ENCODE results near the gene STIP1. TPM values are rescaled to one million over a fixed set of nuclear protein-coding genes. Genes with fewer than 3 reads are reported as not detected.

Gene STIP1
- total and polyA plus RNA-seq, 2 donors (not counting 3 experiments of a cell fraction or from before 2014, with no cell fraction given): 117 to 226 TPM

DNA sequence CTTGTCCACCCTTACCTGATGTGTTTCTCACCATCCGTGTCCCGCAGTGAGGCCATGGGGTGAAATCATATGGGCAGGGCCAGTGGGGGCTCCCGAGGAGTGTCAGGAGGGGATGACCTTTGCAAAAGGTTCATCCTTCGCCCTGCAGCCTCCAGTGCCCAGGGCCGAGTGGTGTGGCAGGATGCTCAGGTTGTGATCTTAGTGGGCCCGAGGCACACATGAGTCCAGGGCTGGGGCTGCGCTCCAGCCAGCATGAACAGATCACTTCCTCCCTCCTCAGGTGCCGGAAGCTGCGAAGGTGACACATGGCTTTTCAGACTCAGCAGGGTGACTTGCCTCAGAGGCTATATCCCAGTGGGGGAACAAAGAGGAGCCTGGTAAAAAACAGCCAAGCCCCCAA, 52.1 kb downstream of the STIP1 start:
- Histone ChIP-seq H3K9ac (replicated peaks; ENCODE audit: extremely low read depth, insufficient read depth, low read length) (no peak overlapping the region), H3K9me3 (replicated peaks; ENCODE audit: control insufficient read depth, insufficient read depth, low read length) (no peaks in the 10 kb centered on the region), H2AFZ (ENCODE audit: low read depth, low read length) (no peak overlapping the region), H3K79me2 (ENCODE audit: control insufficient read depth, insufficient read depth, low read length) (peaks cover 13% of the 10 kb centered on the region), H3K4me3 (replicated peaks in 1 of 3; ENCODE audit: insufficient read depth in 1 of 3, low read depth in 1 of 3, low read length in 3 of 3) (no peak overlapping the region), H3K27ac (ENCODE audit: insufficient read depth, low read depth, low read length) (no peak overlapping the region), H3K4me2 (ENCODE audit: insufficient read depth, low read length) (no peak overlapping the region), H3K4me1 (ENCODE audit: control insufficient read depth, extremely low read depth, insufficient read depth, low read length) (peaks cover 18% of the 10 kb centered on the region), H3K9me1 (replicated peaks; ENCODE audit: control insufficient read depth, extremely low read depth, insufficient read depth, low read length) (no peaks in the 10 kb centered on the region), H4K20me1 (replicated peaks; ENCODE audit: control insufficient read depth, extremely low read depth, insufficient read depth, low read length) (no peaks in the 10 kb centered on the region), H3K27me3 (ENCODE audit: control insufficient read depth in 2 of 2, insufficient read depth in 2 of 2, low read length in 2 of 2) (no peaks in the 10 kb centered on the region), H3K36me3 (ENCODE audit: control insufficient read depth in 2 of 2, extremely low read depth in 1 of 2, insufficient read depth in 2 of 2, low read length in 2 of 2) (peaks cover 6 to 10% of the 10 kb centered on the region in 2 experiments)
- intact Hi-C loops (cut with micrococcal nuclease) (no loop called here), dilution Hi-C loops (cut with MboI; ENCODE audit: extremely low pct_ligation_motif_present, low sequenced_read_pairs) (no loop called here)
- DNase-seq (ENCODE audit: low read depth, low spot score) (no peak), FAIRE-seq (no peak)
- no TSS peak for BruUV-seq (replicated peaks)
- TF ChIP-seq, protein P1, sequence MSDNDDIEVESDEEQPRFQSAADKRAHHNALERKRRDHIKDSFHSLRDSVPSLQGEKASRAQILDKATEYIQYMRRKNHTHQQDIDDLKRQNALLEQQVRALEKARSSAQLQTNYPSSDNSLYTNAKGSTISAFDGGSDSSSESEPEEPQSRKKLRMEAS (IDR thresholded peaks at IDR 0.05; ENCODE audit: insufficient read depth, insufficient read length): no peak
- TF ChIP-seq JUN (IDR thresholded peaks at IDR 0.05; ENCODE audit: borderline replicate concordance, insufficient read depth, insufficient read length, low read depth) (no peak), POLR2AphosphoS5 (IDR thresholded peaks at IDR 0.05; ENCODE audit: insufficient read depth, low read depth, low read length) (no peak), GATA2 (IDR thresholded peaks at IDR 0.05; ENCODE audit: insufficient read depth, insufficient read length, low read depth, low read length) (no peak), MYC (IDR thresholded peaks at IDR 0.05; ENCODE audit: low read depth, low read length) (no peak), POLR2A (IDR thresholded peaks at IDR 0.05; ENCODE audit: low read depth, low read length) (no peak), EZH2 (IDR thresholded peaks at IDR 0.05; ENCODE audit: borderline replicate concordance, low read depth, low read length, severe bottlenecking) (no peak), FOS (IDR thresholded peaks at IDR 0.05; ENCODE audit: borderline replicate concordance, insufficient read depth, low read length) (no peak)
- TF ChIP-seq, protein P2, sequence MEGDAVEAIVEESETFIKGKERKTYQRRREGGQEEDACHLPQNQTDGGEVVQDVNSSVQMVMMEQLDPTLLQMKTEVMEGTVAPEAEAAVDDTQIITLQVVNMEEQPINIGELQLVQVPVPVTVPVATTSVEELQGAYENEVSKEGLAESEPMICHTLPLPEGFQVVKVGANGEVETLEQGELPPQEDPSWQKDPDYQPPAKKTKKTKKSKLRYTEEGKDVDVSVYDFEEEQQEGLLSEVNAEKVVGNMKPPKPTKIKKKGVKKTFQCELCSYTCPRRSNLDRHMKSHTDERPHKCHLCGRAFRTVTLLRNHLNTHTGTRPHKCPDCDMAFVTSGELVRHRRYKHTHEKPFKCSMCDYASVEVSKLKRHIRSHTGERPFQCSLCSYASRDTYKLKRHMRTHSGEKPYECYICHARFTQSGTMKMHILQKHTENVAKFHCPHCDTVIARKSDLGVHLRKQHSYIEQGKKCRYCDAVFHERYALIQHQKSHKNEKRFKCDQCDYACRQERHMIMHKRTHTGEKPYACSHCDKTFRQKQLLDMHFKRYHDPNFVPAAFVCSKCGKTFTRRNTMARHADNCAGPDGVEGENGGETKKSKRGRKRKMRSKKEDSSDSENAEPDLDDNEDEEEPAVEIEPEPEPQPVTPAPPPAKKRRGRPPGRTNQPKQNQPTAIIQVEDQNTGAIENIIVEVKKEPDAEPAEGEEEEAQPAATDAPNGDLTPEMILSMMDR (IDR thresholded peaks at IDR 0.05; ENCODE audit: extremely low read depth in 1 of 2, insufficient read depth in 1 of 2, low read depth in 1 of 2, low read length in 2 of 2): no peak
- ChIA-PET POLR2A (no interaction called here), CTCF (interaction anchor here (1.6 to 2.2 kb wide), 2 partner anchors 7 to 12 kb away, joined by 4 to 6 read pairs; partner anchors contain the start of genes NUDT22 and TRPT1)
